ENCODE results near the gene ZHX3. TPM values are rescaled to one million over a fixed set of nuclear protein-coding genes. Genes with fewer than 3 reads are reported as not detected.

ZHX3 gene
- total RNA-seq, 2 donors from 2014 or later, result 10.9 to 11.9 TPM

DNA sequence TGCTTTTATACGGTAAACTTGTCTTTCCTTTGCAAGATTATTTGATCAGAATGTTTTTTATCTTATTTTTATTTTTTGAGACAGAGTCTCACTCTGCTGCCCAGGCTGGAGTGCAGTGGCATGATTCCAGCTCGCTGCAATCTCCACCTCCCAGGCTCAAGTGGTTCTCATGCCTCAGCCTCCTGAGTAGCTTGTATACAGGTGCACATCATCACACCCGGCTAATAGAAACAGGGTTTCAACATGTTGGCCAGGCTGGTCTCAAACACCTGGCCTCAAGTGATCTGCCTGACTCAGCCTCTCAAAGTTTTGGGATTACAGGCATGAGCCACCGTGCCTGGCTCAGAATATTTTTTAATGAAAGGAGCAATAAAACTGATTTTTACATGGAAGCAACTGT, 14.2 kb upstream of the ZHX3 start:
- H3K9me3 ChIP-seq, result no peaks in the 10 kb centered on the region
- DNase-seq (no peak), ATAC-seq (no peak)
- 80 to 86% methylated on average over 4 of the region's 4 CpGs for WGBS, 2 donors
- no peaks in the 10 kb centered on the region for H3K36me3 ChIP-seq (replicated peaks in 1 of 2; ENCODE audit: insufficient read depth in 1 of 2, low read depth in 2 of 2)
- peaks cover 12% of the 10 kb centered on the region for H3K4me1 ChIP-seq
- intact Hi-C loops (cut with DNase I), result no loop called here
- H3K4me3 ChIP-seq, result no peak overlapping the region
- no peak overlapping the region for H3K27ac ChIP-seq
- TF ChIP-seq POLR2A (IDR thresholded peaks at IDR 0.05) (no peak), CTCF (IDR thresholded peaks at IDR 0.05) (no peak)
- H3K27me3 ChIP-seq, result no peaks in the 10 kb centered on the region

- intact Hi-C loops (cut with DNase I), result no loop called here
- Histone ChIP-seq H3K27me3 (no peaks in the 10 kb centered on the region), H3K36me3 (replicated peaks in 1 of 2; ENCODE audit: insufficient read depth in 1 of 2, low read depth in 2 of 2) (no peaks in the 10 kb centered on the region), H3K9me3 (no peaks in the 10 kb centered on the region), H3K4me3 (no peak overlapping the region), H3K27ac (no peak overlapping the region), H3K4me1 (peaks cover 12% of the 10 kb centered on the region)
- ATAC-seq (no peak), DNase-seq (no peak)
- TF ChIP-seq CTCF (IDR thresholded peaks at IDR 0.05) (no peak), POLR2A (IDR thresholded peaks at IDR 0.05) (no peak)
- 67 to 69% methylated on average over 1 of the region's 1 CpG for WGBS, 2 donors
These were observed 13.4 kb upstream of the ZHX3 start for GRCh38 chr20:41330941-41331340.

GRCh38 chr20:41330343-41330720, 12.8 kb upstream of the ZHX3 start:
- H3K27me3 ChIP-seq, result no peaks in the 10 kb centered on the region
- H3K27ac ChIP-seq, result no peak overlapping the region
- no peak for ATAC-seq

DNA sequence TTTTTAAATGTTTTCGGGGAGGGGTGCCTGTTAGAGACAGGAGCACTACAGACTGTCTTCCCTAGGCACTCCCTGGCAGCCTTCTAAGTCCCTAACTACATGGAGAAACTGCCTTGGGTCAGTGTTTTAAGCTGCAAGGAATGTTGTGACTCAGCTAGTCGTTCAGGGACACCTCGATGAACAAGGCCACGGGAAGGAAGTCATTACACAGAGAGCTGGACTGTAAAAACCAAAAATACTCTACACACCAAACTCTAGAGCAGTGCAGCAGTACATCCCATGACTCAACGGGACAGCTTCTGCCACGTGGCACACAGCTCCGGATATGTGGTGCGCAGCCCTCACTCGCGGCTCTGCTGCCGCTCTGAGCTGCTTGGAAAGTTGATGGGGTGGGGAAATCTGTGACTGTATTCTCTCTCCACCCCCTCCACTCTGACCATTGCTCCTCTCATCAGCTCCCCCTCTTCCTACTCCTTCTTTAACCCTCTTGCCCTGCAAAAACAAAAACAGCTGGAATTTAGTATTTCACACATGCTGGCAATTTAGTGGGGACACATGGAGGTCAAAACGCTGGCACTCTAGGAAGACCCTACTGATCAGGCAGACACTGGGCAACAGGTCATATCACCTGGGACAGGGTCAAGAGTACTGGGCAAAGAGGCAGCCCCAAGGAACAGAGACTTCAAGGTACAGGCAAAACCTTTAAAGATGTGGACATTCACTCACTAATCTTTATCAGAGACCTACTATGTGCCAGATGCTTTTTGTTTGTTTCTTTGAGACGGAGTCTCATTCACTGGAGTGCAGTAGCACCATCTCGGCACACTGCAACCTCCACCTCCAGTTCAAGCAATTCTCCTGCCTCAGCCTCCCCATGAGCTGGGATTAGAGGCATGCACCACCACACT, 12.2 kb upstream of the ZHX3 start:
- 48 to 49% methylated on average over 14 of the region's 14 CpGs for WGBS, 2 donors
- peak in 3 of 4 donors; percentile 44 to 70 (median 55) for DNase-seq
- peaks cover 5% of the 10 kb centered on the region for H3K4me1 ChIP-seq
- H3K27me3 ChIP-seq, result no peaks in the 10 kb centered on the region
- peak; percentile 89 for ATAC-seq
- TF ChIP-seq POLR2A (IDR thresholded peaks at IDR 0.05) (peak in 1 of 3 donors; percentile 18), CTCF (IDR thresholded peaks at IDR 0.05) (no peak)
- intact Hi-C loops (cut with DNase I), result no loop called here
- H3K9me3 ChIP-seq, result no peaks in the 10 kb centered on the region
- no peaks in the 10 kb centered on the region for H3K36me3 ChIP-seq (replicated peaks in 1 of 2; ENCODE audit: insufficient read depth in 1 of 2, low read depth in 2 of 2)
- H3K4me3 ChIP-seq, result no peak overlapping the region
- H3K27ac ChIP-seq, result peak overlapping the region in 2 of 4 donors; percentile 51 to 56

More at GRCh38 chr20:41330343-41330720, 12.8 kb upstream of the ZHX3 start:
- H3K4me1 ChIP-seq, result peaks cover 12% of the 10 kb centered on the region
- intact Hi-C loops (cut with DNase I), result no loop called here
- H3K36me3 ChIP-seq (replicated peaks in 1 of 2; ENCODE audit: insufficient read depth in 1 of 2, low read depth in 2 of 2), result no peaks in the 10 kb centered on the region
- WGBS, 2 donors, result 72 to 95% methylated on average over 5 of the region's 5 CpGs
- DNase-seq, result no peak
- H3K4me3 ChIP-seq, result no peak overlapping the region
- TF ChIP-seq POLR2A (IDR thresholded peaks at IDR 0.05), result no peak
- no peak for TF ChIP-seq CTCF (IDR thresholded peaks at IDR 0.05)
- H3K9me3 ChIP-seq, result no peaks in the 10 kb centered on the region
